Measurements from ENCODE around the gene LRMDA.

- TF ChIP-seq RAD21 (CRISPR knock-in tag; IDR thresholded peaks at IDR 0.05) (no peak), ZSCAN29 (CRISPR knock-in tag; conservative IDR thresholded peaks at IDR 0.05) (no peak), ZNF225 (CRISPR knock-in tag; IDR thresholded peaks at IDR 0.05) (no peak), FOXA3 (CRISPR knock-in tag; IDR thresholded peaks at IDR 0.05) (no peak), ZNF816 (CRISPR knock-in tag; IDR thresholded peaks at IDR 0.05; ENCODE audit: borderline replicate concordance) (no peak), ZZZ3 (CRISPR knock-in tag; IDR thresholded peaks at IDR 0.05; ENCODE audit: borderline replicate concordance) (no peak), SP5 (CRISPR knock-in tag; IDR thresholded peaks at IDR 0.05; ENCODE audit: borderline replicate concordance, low read depth) (no peak), ZNF121 (CRISPR knock-in tag; IDR thresholded peaks at IDR 0.05) (no peak), NCOA5 (CRISPR knock-in tag; IDR thresholded peaks at IDR 0.05) (no peak)
Measured at GRCh38 chr10:75916906-75917305, 485.5 kb downstream of the LRMDA start.

All from HepG2 (cell line).